Amniotic epithelial cell (primary cell): ENCODE measurements around the gene PPP1R12B.
"Not testable (repeated sequence)": the region's sequence is repeated elsewhere in the genome, so short reads cannot be mapped to it uniquely, and the experiment has no call there.

Experiments used
- DNase-seq: peaks from one replicate; pipeline ENCODE4 v3.0.0-alpha.2; 2010; ENCODE audit warnings: low read depth

Gene PPP1R12B

GRCh38 chr1:202452508-202452907 lies 104.0 kb downstream of the PPP1R12B start:
- no peak for DNase-seq

GRCh38 chr1:202456372-202457169 lies 108.1 kb downstream of the PPP1R12B start:
- peak; percentile 43 for DNase-seq

GRCh38 chr1:202458651-202459050 lies 110.2 kb downstream of the PPP1R12B start:
- DNase-seq, result not testable (repeated sequence)

- not testable (repeated sequence) for DNase-seq
These were observed 111.1 kb downstream of the PPP1R12B start for GRCh38 chr1:202459470-202460142.

DNA sequence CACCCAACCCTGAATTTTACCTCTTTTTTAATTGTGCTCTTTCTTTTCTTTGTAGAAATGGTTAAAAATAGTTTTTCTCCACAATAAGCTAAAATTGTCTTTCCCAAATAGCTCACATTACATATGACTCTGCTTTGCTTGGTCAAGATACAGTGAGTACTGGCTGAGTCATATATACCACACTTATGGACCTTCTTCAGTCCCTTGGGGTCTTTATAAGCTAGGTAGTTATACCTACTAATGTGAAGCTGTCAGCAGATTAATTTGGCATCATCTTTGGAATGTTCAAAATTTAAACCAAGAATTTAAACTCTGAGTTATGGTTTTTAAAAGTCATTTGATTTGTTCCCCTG lies 111.6 kb downstream of the PPP1R12B start:
- DNase-seq, result peak; percentile 29

DNA sequence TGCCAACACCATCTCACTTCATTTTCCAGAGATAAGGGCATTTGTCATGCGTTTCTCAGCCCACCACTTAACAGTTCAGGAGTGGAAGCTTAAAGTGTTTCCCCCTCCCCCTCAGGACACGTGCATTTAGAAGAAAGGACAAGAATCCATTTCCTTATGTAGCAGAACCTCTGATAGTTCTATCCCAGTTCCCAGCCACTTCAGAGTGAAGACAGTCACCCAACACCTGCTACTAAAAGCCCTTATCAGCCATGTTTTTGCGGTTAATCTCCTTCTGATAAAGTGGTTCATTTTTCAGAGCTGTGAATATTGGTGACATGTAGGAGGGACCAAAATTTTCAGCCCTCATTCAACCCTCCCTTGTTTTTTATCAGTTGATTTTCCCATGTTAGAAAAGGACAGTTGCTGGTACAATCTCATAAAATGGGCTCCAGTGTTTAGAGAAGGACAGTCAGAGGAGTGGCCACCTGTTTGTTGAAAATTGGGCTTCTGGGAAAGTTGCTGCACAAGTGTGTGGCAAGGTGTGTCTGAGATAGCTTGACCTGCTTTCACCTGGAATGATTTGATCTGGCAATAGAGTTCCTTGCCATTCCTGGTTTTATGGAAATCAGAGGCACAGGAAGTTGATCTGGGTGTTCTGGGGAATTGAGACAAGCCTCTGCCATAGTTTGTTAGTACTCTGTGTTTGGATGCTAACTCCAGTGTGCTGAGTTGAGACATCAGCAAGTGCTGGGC lies 114.0 kb downstream of the PPP1R12B start:
- no peak for DNase-seq

- DNase-seq, result not testable (repeated sequence)
These were observed 115.7 kb downstream of the PPP1R12B start for GRCh38 chr1:202464153-202464742.

DNA sequence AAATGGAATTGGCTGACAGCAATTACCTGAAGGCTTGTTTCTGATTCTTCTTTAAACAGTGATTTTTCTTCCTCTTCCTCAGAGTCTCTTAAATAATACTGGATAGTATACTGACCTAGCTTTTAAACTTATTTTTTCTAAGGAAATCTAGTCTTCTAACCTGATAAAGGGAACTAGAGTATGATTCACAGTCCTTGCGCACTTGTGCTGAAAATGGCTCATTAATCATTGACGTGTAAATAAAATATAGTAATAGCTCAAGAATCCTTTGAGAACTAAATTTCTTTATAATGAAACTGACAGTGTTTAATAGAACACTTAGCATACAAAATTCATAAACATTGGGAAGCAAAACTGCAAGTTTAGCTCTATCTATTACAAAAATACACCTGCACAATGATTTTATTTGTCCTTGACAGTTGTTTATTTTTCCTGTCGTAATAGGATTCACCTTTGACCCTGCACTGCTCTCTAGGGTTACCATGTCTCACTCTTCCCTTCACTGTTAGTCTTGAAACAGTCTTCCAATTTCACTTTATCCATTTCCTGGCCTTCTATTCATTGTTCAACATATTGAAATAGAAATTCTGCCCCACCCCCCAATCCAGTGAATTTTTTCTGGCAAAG lies 117.3 kb downstream of the PPP1R12B start:
- peak; percentile 50 for DNase-seq

- DNase-seq, result not testable (repeated sequence)
These were observed 117.8 kb downstream of the PPP1R12B start for GRCh38 chr1:202466339-202466738.

- not testable (repeated sequence) for DNase-seq
These were observed 118.9 kb downstream of the PPP1R12B start for GRCh38 chr1:202467381-202467780.

GRCh38 chr1:202468695-202469094 lies 120.2 kb downstream of the PPP1R12B start:
- DNase-seq, result not testable (repeated sequence)

DNA sequence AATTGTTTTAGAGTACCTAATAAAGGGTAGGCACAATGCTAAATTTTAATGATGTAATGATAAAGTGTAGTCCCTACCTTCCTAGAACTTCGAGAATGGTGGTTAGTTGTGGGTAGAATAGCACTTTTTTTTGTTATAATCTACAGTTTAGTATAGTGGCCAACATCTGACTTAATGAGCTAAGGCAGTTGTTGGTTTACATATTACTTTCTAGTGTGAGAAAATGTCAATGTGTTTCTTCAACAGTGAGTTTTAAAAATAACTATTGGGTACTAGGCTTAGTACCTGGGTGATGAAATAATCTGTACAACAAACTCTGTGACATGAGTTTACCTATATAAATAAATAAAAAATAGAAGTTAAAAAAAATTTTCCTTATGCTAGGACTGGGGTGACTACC lies 120.6 kb downstream of the PPP1R12B start:
- not testable (repeated sequence) for DNase-seq

DNA sequence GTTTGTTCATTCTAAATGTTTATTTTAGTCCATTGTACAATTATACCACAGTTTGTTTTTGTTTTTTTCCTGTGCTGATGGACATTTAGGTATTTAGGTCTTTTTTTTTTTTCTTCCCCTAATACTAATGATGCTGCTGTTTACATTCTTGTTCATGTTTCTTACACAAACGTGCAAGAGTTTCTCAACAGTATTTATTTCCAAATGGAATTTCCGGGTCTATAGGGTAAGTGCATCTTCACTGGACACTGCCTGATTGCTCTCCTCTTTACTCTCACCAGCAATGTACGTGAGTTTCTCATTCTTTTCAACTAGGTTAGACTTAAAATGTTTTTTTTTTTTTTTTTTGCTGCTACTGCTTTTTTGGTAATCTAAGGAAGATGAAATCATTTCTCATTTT lies 122.7 kb downstream of the PPP1R12B start:
- no peak for DNase-seq

GRCh38 chr1:202472347-202473124 lies 124.0 kb downstream of the PPP1R12B start:
- not testable (repeated sequence) for DNase-seq

- DNase-seq, result not testable (repeated sequence)
These were observed 125.0 kb downstream of the PPP1R12B start for GRCh38 chr1:202473266-202474045.

GRCh38 chr1:202479661-202480060 lies 131.2 kb downstream of the PPP1R12B start:
- DNase-seq, result not testable (repeated sequence)

DNA sequence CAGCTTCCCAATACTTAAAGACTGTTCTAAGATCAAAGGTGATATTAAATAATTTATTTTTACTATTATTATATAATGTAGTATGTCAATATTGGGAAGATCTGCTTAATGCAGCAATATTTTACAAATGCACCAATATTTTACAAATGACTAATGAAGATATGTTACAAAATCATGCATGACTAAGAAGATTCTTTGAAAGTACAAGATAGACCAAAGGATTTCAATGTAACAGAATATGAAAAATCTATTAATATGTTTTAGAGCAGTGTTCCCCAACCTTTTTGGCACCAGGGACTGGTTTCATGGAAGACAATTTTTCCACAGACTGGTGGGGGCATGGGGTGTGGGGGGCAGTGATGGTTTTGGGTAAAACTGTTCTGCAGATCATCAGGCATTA lies 132.1 kb downstream of the PPP1R12B start:
- DNase-seq, result peak; percentile 37

DNA sequence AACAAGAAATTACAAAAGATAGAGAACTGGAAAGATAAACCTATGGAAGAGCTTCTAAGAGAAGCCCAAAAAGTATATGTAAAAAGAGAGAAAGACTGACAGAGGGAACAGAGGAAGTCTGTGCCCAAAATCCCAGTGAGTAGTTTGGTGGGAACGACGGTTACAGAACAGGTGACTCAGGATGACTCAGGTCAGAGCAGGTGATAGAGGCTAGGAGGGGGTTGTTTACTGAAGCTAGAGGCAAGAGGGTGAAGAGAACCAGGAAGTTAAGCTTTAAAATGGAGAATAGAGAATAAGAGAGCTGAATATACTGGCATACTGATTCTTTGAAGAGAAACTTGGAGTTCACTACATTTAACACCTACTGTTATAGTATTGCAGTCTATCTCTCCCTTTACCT lies 134.9 kb downstream of the PPP1R12B start:
- DNase-seq, result not testable (repeated sequence)

DNA sequence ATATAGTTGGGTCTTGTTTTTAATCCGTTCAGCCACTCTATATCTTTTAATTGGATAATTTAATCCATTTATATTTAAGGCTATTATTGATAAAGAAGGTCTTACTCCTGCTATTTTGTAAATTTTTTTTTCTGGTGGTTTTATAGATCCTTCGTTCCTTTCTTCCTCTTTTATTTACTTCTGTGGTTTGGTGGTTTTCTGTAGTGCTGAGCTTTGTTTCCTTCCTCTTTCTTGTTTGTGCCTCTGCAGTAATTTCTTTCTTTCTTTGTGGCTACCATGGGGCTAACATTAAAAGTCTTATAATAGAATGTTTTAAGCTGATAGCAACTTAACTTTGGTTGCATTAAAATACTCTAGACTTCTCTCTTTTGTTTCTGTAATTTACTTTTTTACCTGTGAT lies 135.5 kb downstream of the PPP1R12B start:
- not testable (repeated sequence) for DNase-seq

- not testable (repeated sequence) for DNase-seq
These were observed 136.3 kb downstream of the PPP1R12B start for GRCh38 chr1:202484820-202485219.
